WI38 (cell line): ENCODE results near the gene CNPY3.
A peak's percentile ranks its signal among the peaks of the same experiment; 100 is the strongest.

Source experiments
- H3K4me3 ChIP-seq: 2 replicates; pipeline ENCODE4 v1.5.1; 2011; ENCODE audit warnings: low read depth, mild to moderate bottlenecking, control low read depth, low read length
- CTCF ChIP-seq: IDR thresholded peaks from 2 replicates; pipeline ENCODE4 v1.5.1; 2012; ENCODE audit warnings: low read depth, mild to moderate bottlenecking, control low read depth, low read length

CNPY3 gene

GRCh38 chr6:42963179-42963854 is 34.0 kb downstream of the CNPY3 start:
- no peak overlapping the region for H3K4me3 ChIP-seq
- TF ChIP-seq CTCF: no peak

DNA sequence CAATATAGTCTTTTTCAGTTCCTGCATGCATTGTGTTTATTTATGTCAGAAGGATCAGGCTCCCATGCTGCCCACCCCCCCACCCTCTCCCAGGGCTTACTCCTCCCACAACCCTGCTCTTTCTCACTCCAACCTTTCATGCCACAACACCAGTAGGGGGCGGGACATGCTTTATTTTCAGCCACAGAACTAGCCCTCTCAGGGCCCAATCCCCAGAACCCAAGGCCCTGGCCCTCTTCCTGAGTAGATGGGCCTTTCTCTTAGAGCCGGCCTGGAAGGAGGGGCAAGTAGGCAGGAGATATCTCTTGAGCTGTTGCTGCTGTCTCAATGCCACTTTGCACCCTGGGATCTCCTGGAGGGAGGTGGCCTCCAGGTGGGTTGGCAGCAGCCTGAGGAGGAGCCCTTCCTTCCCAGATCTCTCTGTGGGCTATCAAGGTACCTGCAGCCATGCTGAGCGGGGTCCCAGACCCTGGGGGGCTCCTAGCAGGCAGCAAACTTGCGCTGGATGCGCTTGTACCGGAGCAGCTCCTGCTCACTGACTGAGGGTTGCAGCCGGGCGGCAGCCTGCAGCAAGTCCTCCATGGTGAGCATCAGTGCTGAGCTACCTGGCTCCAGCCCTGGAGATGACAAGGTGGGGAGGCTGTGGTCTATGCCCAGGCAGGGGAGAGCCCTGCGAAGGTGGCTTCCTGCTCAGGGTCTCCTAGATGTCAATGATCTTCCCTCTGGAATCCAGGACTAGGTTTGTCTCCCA is 34.8 kb downstream of the CNPY3 start:
- TF ChIP-seq CTCF: peak; percentile 40
- no peak overlapping the region for H3K4me3 ChIP-seq

DNA sequence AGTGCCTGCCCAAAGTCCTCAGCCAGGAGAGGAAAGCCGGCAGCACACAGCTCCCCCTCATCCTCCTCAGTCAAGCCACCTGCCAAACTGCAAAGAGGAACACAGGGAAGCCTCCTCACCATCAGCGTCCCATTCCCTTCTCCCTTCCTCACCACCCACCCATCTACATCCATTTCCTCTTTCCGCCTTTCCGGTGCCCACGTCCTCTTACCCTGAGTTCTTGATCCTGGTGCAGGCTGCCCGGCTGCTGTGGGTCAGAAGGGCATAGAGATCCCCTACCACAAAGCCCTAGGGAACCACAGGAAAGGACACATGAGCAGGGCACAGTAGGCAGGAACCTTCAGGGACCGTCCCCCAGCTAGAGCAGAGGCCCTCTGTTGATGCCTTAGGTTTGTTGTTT is 37.3 kb downstream of the CNPY3 start:
- no peak overlapping the region for H3K4me3 ChIP-seq
- TF ChIP-seq CTCF: no peak

- H3K4me3 ChIP-seq: no peak overlapping the region
- no peak for TF ChIP-seq CTCF
These were observed 37.9 kb downstream of the CNPY3 start for GRCh38 chr6:42967228-42967627.

- TF ChIP-seq CTCF: no peak
- no peak overlapping the region for H3K4me3 ChIP-seq
These were observed 38.9 kb downstream of the CNPY3 start for GRCh38 chr6:42968126-42968701.

- TF ChIP-seq CTCF: no peak
- no peak overlapping the region for H3K4me3 ChIP-seq
These were observed 39.5 kb downstream of the CNPY3 start for GRCh38 chr6:42968783-42969182.

GRCh38 chr6:42969431-42969830 is 40.2 kb downstream of the CNPY3 start:
- H3K4me3 ChIP-seq: no peak overlapping the region
- no peak for TF ChIP-seq CTCF
